ENCODE results near the gene NFIB. TPM values are rescaled to one million over a fixed set of nuclear protein-coding genes. Genes with fewer than 3 reads are reported as not detected.

Gene NFIB
- total RNA-seq, 1 donor from 2014 or later = not detected

- H3K9me3 Mint-ChIP-seq = no peaks in the 10 kb centered on the region
- no peak overlapping the region for H3K4me3 Mint-ChIP-seq (ENCODE audit: low read depth)
- no peak for DNase-seq (ENCODE audit: low spot score)
- H3K4me1 Mint-ChIP-seq (ENCODE audit: low read depth) = peaks cover 2% of the 10 kb centered on the region
- intact Hi-C loops (cut with micrococcal nuclease) = no loop called here
- H3K27ac Mint-ChIP-seq = no peak overlapping the region
- H3K36me3 Mint-ChIP-seq (ENCODE audit: low read depth) = no peaks in the 10 kb centered on the region
- H3K27me3 Mint-ChIP-seq (ENCODE audit: low read depth) = peaks cover 59% of the 10 kb centered on the region
Observed at GRCh38 chr9:14306672-14307660, 7.0 kb downstream of the NFIB start.

- intact Hi-C loops (cut with micrococcal nuclease) = no loop called here
- Mint-ChIP-seq H3K27me3 (ENCODE audit: low read depth) (peaks cover 55% of the 10 kb centered on the region), H3K27ac (no peak overlapping the region), H3K4me3 (ENCODE audit: low read depth) (no peak overlapping the region), H3K9me3 (no peaks in the 10 kb centered on the region), H3K36me3 (ENCODE audit: low read depth) (no peaks in the 10 kb centered on the region), H3K4me1 (ENCODE audit: low read depth) (peaks cover 2% of the 10 kb centered on the region)
- no peak for DNase-seq (ENCODE audit: low spot score)
Observed at GRCh38 chr9:14306188-14306587, 7.8 kb downstream of the NFIB start.

DNA sequence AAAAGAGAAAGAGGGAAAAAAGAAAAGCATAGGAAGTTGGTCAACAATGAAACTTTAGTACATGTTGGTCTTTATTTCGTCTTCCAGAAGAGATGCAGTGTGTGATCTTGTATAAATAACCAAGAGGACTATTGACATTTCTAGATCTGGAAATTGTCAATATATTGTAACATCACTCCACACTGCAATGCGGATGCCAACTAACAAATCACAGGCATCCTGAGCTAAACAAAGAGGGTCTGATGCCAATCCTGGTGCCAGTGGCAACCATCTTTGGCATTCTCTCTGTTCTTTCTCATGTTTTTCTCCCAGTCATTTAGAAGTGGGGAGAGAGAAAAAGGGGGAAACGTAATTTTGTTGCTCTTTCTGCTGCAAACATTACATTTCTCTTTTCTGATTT is 9.7 kb downstream of the NFIB start:
- H3K27me3 Mint-ChIP-seq (ENCODE audit: low read depth) = peaks cover 54% of the 10 kb centered on the region
- no peaks in the 10 kb centered on the region for H3K36me3 Mint-ChIP-seq (ENCODE audit: low read depth)
- no peak for DNase-seq (ENCODE audit: low spot score)
- peaks cover 1% of the 10 kb centered on the region for H3K4me1 Mint-ChIP-seq (ENCODE audit: low read depth)
- intact Hi-C loops (cut with micrococcal nuclease) = no loop called here
- H3K4me3 Mint-ChIP-seq (ENCODE audit: low read depth) = no peak overlapping the region
- no peak overlapping the region for H3K27ac Mint-ChIP-seq
- no peaks in the 10 kb centered on the region for H3K9me3 Mint-ChIP-seq

- H3K27me3 Mint-ChIP-seq (ENCODE audit: low read depth) = peaks cover 52% of the 10 kb centered on the region
Observed at GRCh38 chr9:14303521-14303920, 10.4 kb downstream of the NFIB start.

GRCh38 chr9:14303100-14303499 is 10.8 kb downstream of the NFIB start:
- Mint-ChIP-seq H3K9me3 (no peaks in the 10 kb centered on the region), H3K36me3 (ENCODE audit: low read depth) (no peaks in the 10 kb centered on the region), H3K4me1 (ENCODE audit: low read depth) (no peaks in the 10 kb centered on the region), H3K27ac (no peak overlapping the region), H3K4me3 (ENCODE audit: low read depth) (no peak overlapping the region), H3K27me3 (ENCODE audit: low read depth) (peaks cover 47% of the 10 kb centered on the region)
- intact Hi-C loops (cut with micrococcal nuclease) = no loop called here
- no peak for DNase-seq (ENCODE audit: low spot score)

More at GRCh38 chr9:14303521-14303920, 10.4 kb downstream of the NFIB start:
- no peak overlapping the region for H3K4me3 Mint-ChIP-seq (ENCODE audit: low read depth)
- DNase-seq (ENCODE audit: low spot score) = no peak
- intact Hi-C loops (cut with micrococcal nuclease) = no loop called here
- H3K36me3 Mint-ChIP-seq (ENCODE audit: low read depth) = no peaks in the 10 kb centered on the region
- no peaks in the 10 kb centered on the region for H3K9me3 Mint-ChIP-seq
- no peak overlapping the region for H3K27ac Mint-ChIP-seq
- H3K4me1 Mint-ChIP-seq (ENCODE audit: low read depth) = no peaks in the 10 kb centered on the region

GRCh38 chr9:14302405-14302804 is 11.5 kb downstream of the NFIB start:
- Mint-ChIP-seq H3K4me1 (ENCODE audit: low read depth) (no peaks in the 10 kb centered on the region), H3K27me3 (ENCODE audit: low read depth) (peaks cover 42% of the 10 kb centered on the region), H3K4me3 (ENCODE audit: low read depth) (no peak overlapping the region), H3K36me3 (ENCODE audit: low read depth) (no peaks in the 10 kb centered on the region), H3K27ac (no peak overlapping the region), H3K9me3 (no peaks in the 10 kb centered on the region)
- DNase-seq (ENCODE audit: low spot score) = no peak
- intact Hi-C loops (cut with micrococcal nuclease) = no loop called here

DNA sequence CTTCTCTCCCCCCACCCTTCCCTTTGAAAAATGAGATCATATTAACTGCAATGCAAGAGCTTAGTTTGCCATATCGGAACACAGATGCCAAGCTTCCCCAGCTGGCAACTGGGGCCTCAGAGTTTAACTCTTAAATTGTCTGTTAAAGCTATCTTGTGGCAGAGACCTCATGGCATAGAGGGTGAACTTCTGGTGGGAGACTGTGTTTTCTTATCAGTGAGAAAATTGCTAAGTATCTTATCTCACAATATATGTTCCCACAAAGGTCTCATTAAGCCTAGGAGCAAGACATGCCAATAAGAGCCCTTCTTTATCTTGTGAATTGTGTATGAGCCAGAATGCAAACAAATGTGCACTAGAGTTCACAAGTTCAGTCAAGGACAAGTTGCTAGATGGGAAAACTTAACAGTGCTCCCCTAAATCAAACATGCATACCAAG is 12.3 kb downstream of the NFIB start:
- Mint-ChIP-seq H3K4me1 (ENCODE audit: low read depth) (no peaks in the 10 kb centered on the region), H3K36me3 (ENCODE audit: low read depth) (no peaks in the 10 kb centered on the region), H3K27me3 (ENCODE audit: low read depth) (peaks cover 37% of the 10 kb centered on the region), H3K4me3 (ENCODE audit: low read depth) (no peak overlapping the region), H3K9me3 (no peaks in the 10 kb centered on the region), H3K27ac (no peak overlapping the region)
- intact Hi-C loops (cut with micrococcal nuclease) = no loop called here
- no peak for DNase-seq (ENCODE audit: low spot score)

DNA sequence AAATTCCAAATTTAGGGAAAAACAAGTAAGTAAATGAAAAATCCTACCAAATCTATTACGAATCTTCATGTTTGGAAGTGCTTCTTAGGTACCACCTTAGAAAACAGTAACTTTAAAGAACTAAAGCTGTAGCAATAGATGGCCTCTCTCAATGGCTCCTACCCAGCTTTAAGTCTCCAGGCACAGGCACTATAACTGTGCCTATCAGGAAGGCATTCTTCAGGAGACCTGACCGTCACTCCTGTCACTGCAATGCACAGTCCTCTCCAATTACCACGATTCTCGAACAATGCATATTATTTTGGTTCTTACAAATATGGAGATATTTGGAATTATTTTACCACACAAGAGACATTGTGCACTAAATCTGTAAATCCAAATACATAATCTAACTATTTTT is 12.9 kb downstream of the NFIB start:
- intact Hi-C loops (cut with micrococcal nuclease) = no loop called here

DNA sequence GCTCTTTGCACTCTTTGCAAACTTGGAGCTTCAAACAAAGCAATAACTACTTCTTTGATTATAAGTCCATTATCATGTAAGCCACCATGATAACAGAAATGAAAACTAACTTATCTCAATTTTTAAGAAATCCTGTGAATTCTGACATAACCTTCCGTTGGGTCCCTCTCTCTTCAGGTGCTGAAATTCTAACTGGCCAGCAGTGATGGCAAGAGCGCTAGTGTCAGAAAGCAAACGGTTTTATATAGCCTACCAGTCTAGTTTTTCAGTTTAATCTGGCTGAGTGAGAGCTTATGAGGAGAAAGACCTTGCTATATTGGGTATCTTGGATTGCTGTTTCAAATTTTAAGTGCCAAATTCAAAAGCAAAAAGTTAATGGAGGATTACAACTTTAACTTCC is 13.4 kb downstream of the NFIB start:
- Mint-ChIP-seq H3K4me3 (ENCODE audit: low read depth) (no peak overlapping the region), H3K27ac (no peak overlapping the region), H3K27me3 (ENCODE audit: low read depth) (peaks cover 37% of the 10 kb centered on the region), H3K9me3 (no peaks in the 10 kb centered on the region), H3K4me1 (ENCODE audit: low read depth) (no peaks in the 10 kb centered on the region), H3K36me3 (ENCODE audit: low read depth) (no peaks in the 10 kb centered on the region)
- DNase-seq (ENCODE audit: low spot score) = no peak
- intact Hi-C loops (cut with micrococcal nuclease) = no loop called here

More for the DNA sequence above, 12.9 kb downstream of the NFIB start:
- Mint-ChIP-seq H3K4me3 (ENCODE audit: low read depth) (no peak overlapping the region), H3K27me3 (ENCODE audit: low read depth) (peaks cover 37% of the 10 kb centered on the region), H3K4me1 (ENCODE audit: low read depth) (no peaks in the 10 kb centered on the region), H3K27ac (no peak overlapping the region), H3K9me3 (no peaks in the 10 kb centered on the region), H3K36me3 (ENCODE audit: low read depth) (no peaks in the 10 kb centered on the region)
- no peak for DNase-seq (ENCODE audit: low spot score)

DNA sequence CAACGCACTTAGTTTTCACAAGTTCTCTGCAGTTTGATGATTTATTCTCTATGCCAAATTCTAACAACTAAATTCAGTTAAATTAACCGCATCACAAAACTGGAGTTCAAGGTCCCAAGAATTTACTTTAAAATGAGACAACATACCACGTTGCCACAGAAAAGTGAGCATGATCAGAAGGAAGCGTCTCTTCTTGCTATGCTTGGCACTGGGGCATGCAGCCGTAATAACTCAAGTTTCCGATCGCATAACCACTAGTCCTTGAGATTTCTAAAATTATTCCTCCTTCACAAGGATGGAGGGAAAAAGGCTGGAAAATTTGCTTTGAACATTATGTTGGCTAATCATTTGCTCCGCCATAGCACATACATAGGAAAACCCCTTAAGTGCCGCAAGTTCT is 13.9 kb downstream of the NFIB start:
- DNase-seq (ENCODE audit: low spot score) = no peak
- Mint-ChIP-seq H3K4me1 (ENCODE audit: low read depth) (no peaks in the 10 kb centered on the region), H3K36me3 (ENCODE audit: low read depth) (no peaks in the 10 kb centered on the region), H3K27me3 (ENCODE audit: low read depth) (peaks cover 32% of the 10 kb centered on the region), H3K27ac (no peak overlapping the region), H3K9me3 (no peaks in the 10 kb centered on the region), H3K4me3 (ENCODE audit: low read depth) (no peak overlapping the region)
- intact Hi-C loops (cut with micrococcal nuclease) = no loop called here

- no peaks in the 10 kb centered on the region for H3K36me3 Mint-ChIP-seq (ENCODE audit: low read depth)
- no peak overlapping the region for H3K4me3 Mint-ChIP-seq (ENCODE audit: low read depth)
- no peak overlapping the region for H3K27ac Mint-ChIP-seq
- H3K27me3 Mint-ChIP-seq (ENCODE audit: low read depth) = peaks cover 23% of the 10 kb centered on the region
- intact Hi-C loops (cut with micrococcal nuclease) = no loop called here
- DNase-seq (ENCODE audit: low spot score) = no peak
- no peaks in the 10 kb centered on the region for H3K9me3 Mint-ChIP-seq
- no peaks in the 10 kb centered on the region for H3K4me1 Mint-ChIP-seq (ENCODE audit: low read depth)
Observed at GRCh38 chr9:14298601-14299022, 15.3 kb downstream of the NFIB start.

GRCh38 chr9:14296495-14297113 is 17.3 kb downstream of the NFIB start:
- H3K27me3 Mint-ChIP-seq (ENCODE audit: low read depth) = peaks cover 13% of the 10 kb centered on the region
- no peak overlapping the region for H3K4me3 Mint-ChIP-seq (ENCODE audit: low read depth)
- H3K9me3 Mint-ChIP-seq = no peaks in the 10 kb centered on the region
- no peak for DNase-seq (ENCODE audit: low spot score)
- H3K4me1 Mint-ChIP-seq (ENCODE audit: low read depth) = no peaks in the 10 kb centered on the region
- H3K27ac Mint-ChIP-seq = no peak overlapping the region
- intact Hi-C loops (cut with micrococcal nuclease) = no loop called here
- H3K36me3 Mint-ChIP-seq (ENCODE audit: low read depth) = no peaks in the 10 kb centered on the region

- Mint-ChIP-seq H3K4me3 (ENCODE audit: low read depth) (no peak overlapping the region), H3K4me1 (ENCODE audit: low read depth) (no peaks in the 10 kb centered on the region), H3K27ac (no peak overlapping the region), H3K9me3 (no peaks in the 10 kb centered on the region), H3K36me3 (ENCODE audit: low read depth) (no peaks in the 10 kb centered on the region), H3K27me3 (ENCODE audit: low read depth) (peaks cover 7% of the 10 kb centered on the region)
- intact Hi-C loops (cut with micrococcal nuclease) = no loop called here
- no peak for DNase-seq (ENCODE audit: low spot score)
Observed at GRCh38 chr9:14294659-14295058, 19.3 kb downstream of the NFIB start.
